ENCODE measurements around the gene RBP3.

RBP3 gene

GRCh38 chr10:47374611-47375536 lies 26.7 kb downstream of the RBP3 start:
- no peaks in the 10 kb centered on the region for H3K9me3 ChIP-seq (ENCODE audit: severe bottlenecking)
- no peak for DNase-seq (ENCODE audit: low spot score)
- H3K4me1 ChIP-seq (ENCODE audit: insufficient read depth, poor library complexity, severe bottlenecking), result no peaks in the 10 kb centered on the region
- H3K27ac ChIP-seq (ENCODE audit: poor library complexity, severe bottlenecking), result no peak overlapping the region
- H3K36me3 ChIP-seq (ENCODE audit: low read depth), result no peaks in the 10 kb centered on the region
- H3K4me3 ChIP-seq (ENCODE audit: severe bottlenecking), result no peak overlapping the region
- no peak for ATAC-seq (ENCODE audit: low read depth)
- H3K27me3 ChIP-seq (ENCODE audit: insufficient read depth, poor library complexity, severe bottlenecking), result no peaks in the 10 kb centered on the region
- TF ChIP-seq CTCF (IDR thresholded peaks at IDR 0.05; ENCODE audit: poor library complexity, severe bottlenecking), result no peak

GRCh38 chr10:47376522-47377220 lies 28.5 kb downstream of the RBP3 start:
- no peaks in the 10 kb centered on the region for H3K27me3 ChIP-seq (ENCODE audit: insufficient read depth, poor library complexity, severe bottlenecking)
- no peaks in the 10 kb centered on the region for H3K9me3 ChIP-seq (ENCODE audit: severe bottlenecking)
- no peaks in the 10 kb centered on the region for H3K36me3 ChIP-seq (ENCODE audit: low read depth)
- H3K4me3 ChIP-seq (ENCODE audit: severe bottlenecking), result no peak overlapping the region
- no peak for TF ChIP-seq CTCF (IDR thresholded peaks at IDR 0.05; ENCODE audit: poor library complexity, severe bottlenecking)
- no peak overlapping the region for H3K27ac ChIP-seq (ENCODE audit: poor library complexity, severe bottlenecking)
- no peak for DNase-seq (ENCODE audit: low spot score)
- no peak for ATAC-seq (ENCODE audit: low read depth)
- H3K4me1 ChIP-seq (ENCODE audit: insufficient read depth, poor library complexity, severe bottlenecking), result no peaks in the 10 kb centered on the region

GRCh38 chr10:47378183-47378510 lies 30.0 kb downstream of the RBP3 start:
- H3K4me1 ChIP-seq (ENCODE audit: insufficient read depth, poor library complexity, severe bottlenecking), result no peaks in the 10 kb centered on the region
- H3K4me3 ChIP-seq (ENCODE audit: severe bottlenecking), result no peak overlapping the region
- no peak for TF ChIP-seq CTCF (IDR thresholded peaks at IDR 0.05; ENCODE audit: poor library complexity, severe bottlenecking)
- H3K9me3 ChIP-seq (ENCODE audit: severe bottlenecking), result no peaks in the 10 kb centered on the region
- H3K27ac ChIP-seq (ENCODE audit: poor library complexity, severe bottlenecking), result no peak overlapping the region
- H3K36me3 ChIP-seq (ENCODE audit: low read depth), result no peaks in the 10 kb centered on the region
- no peaks in the 10 kb centered on the region for H3K27me3 ChIP-seq (ENCODE audit: insufficient read depth, poor library complexity, severe bottlenecking)
- no peak for ATAC-seq (ENCODE audit: low read depth)
- DNase-seq (ENCODE audit: low spot score), result no peak

GRCh38 chr10:47378606-47379444 lies 30.7 kb downstream of the RBP3 start:
- no peak for TF ChIP-seq CTCF (IDR thresholded peaks at IDR 0.05; ENCODE audit: poor library complexity, severe bottlenecking)
- no peak for ATAC-seq (ENCODE audit: low read depth)
- H3K36me3 ChIP-seq (ENCODE audit: low read depth), result no peaks in the 10 kb centered on the region
- no peaks in the 10 kb centered on the region for H3K4me1 ChIP-seq (ENCODE audit: insufficient read depth, poor library complexity, severe bottlenecking)
- DNase-seq (ENCODE audit: low spot score), result no peak
- no peaks in the 10 kb centered on the region for H3K27me3 ChIP-seq (ENCODE audit: insufficient read depth, poor library complexity, severe bottlenecking)
- no peak overlapping the region for H3K27ac ChIP-seq (ENCODE audit: poor library complexity, severe bottlenecking)
- no peak overlapping the region for H3K4me3 ChIP-seq (ENCODE audit: severe bottlenecking)
- no peaks in the 10 kb centered on the region for H3K9me3 ChIP-seq (ENCODE audit: severe bottlenecking)

Data from RWPE2 (cell line).